K562 (cell line): Measurements from ENCODE around the gene NSUN6. TPM values are rescaled to one million over a fixed set of nuclear protein-coding genes. Genes with fewer than 3 reads are reported as not detected.

Experiments
- AFF1 ChIP-seq, 2 experiments: fragments of 450-650 bp; IDR thresholded peaks; 2 replicates each; pipeline ENCODE4 v1.6.1; 2018; ENCODE audit warnings: mild to moderate bottlenecking in 2 of 2, low read depth in 1 of 2; ENCODE audit not compliant: partially characterized antibody in 2 of 2
- ELF2 ChIP-seq: fragments of 250-450 bp; sonication (Bioruptor Pico); IDR thresholded peaks from 2 replicates; pipeline ENCODE4 v1.5.0; 2021; ENCODE audit warnings: mild to moderate bottlenecking
- ETV1 ChIP-seq: fragments of 450-650 bp; conservative IDR thresholded peaks from 2 replicates; pipeline ENCODE4 v1.6.1; 2016; ENCODE audit warnings: missing genetic modification characterization, control low read depth, low read depth, missing compliant biosample characterization
- HOMEZ ChIP-seq: fragments of 250-450 bp; sonication (Bioruptor Pico); IDR thresholded peaks from 2 replicates; pipeline ENCODE4 v1.4.0; 2020; ENCODE audit warnings: mild to moderate bottlenecking, moderate library complexity
- MAZ ChIP-seq, 2 experiments: fragments of 450-650 bp in 1 of 2; sonication (generic) in 1 of 2; formaldehyde crosslinking; IDR thresholded peaks in 1 of 2; conservative IDR thresholded peaks in 1 of 2; 2 replicates each; pipeline versions ENCODE4 v1.4.0 to v1.5.0; 2020; ENCODE audit warnings: mild to moderate bottlenecking in 1 of 2, missing genetic modification reagents in 1 of 2
- MEIS2 ChIP-seq: fragments of 450-650 bp; IDR thresholded peaks from 2 replicates; pipeline ENCODE4 v1.6.1; 2014; ENCODE audit warnings: mild to moderate bottlenecking; ENCODE audit not compliant: partially characterized antibody
- MLLT1 ChIP-seq, 2 experiments: fragments of 450-650 bp; IDR thresholded peaks; 2 replicates each; pipeline ENCODE4 v1.6.1; 2016
- NFE2 ChIP-seq: IDR thresholded peaks from 2 replicates; pipeline ENCODE4 v1.6.1; 2014; ENCODE audit warnings: antibody characterized with exemption, low read depth
- NKRF ChIP-seq: fragments of 450-650 bp; IDR thresholded peaks from 2 replicates; pipeline ENCODE4 v1.6.1; 2016; ENCODE audit warnings: borderline replicate concordance
- TBL1XR1 ChIP-seq, 2 experiments: IDR thresholded peaks; 2 replicates each; pipeline ENCODE4 v1.6.1; 2012; ENCODE audit warnings: improper control_type of control experiment in 2 of 2, low read length in 2 of 2, mild to moderate bottlenecking in 1 of 2
- TOE1 ChIP-seq, 2 experiments: fragments of 450-650 bp in 1 of 2; sonication (generic) in 1 of 2; formaldehyde crosslinking in 1 of 2; IDR thresholded peaks; 2 replicates each; pipeline versions ENCODE4 v1.7.1 to v1.8.0; 2016 to 2022; ENCODE audit warnings: borderline replicate concordance in 2 of 2, mild to moderate bottlenecking in 2 of 2, antibody characterized with exemption in 1 of 2, inconsistent platforms in 1 of 2, low read depth in 1 of 2, missing genetic modification reagents in 1 of 2, moderate library complexity in 1 of 2
- ZNF384 ChIP-seq: IDR thresholded peaks from 2 replicates; pipeline ENCODE4 v1.6.1; 2012; ENCODE audit warnings: low read depth, low read length, improper control_type of control experiment
- polyA plus RNA-seq, 8 experiments: library from polyadenylated mRNA; depleted of rRNA in 4 of 8; stranded (reverse) in 5 of 8; unstranded in 3 of 8; fragments of >200 nt; fragmentation: Nextera tagmentation in 2 of 8; fragmentation: Illumina TruSeq in 1 of 8; extraction: Ambion mirVana in 2 of 8; extraction: Trizol in 1 of 8; gene quantifications; 2 replicates each; pipeline versions ENCODE4 v1.2.1 to v1.2.3, GENCODE V29; 2011 to 2014; ENCODE audit warnings: inconsistent platforms in 1 of 8, missing spikeins in 1 of 8
- total RNA-seq, 7 experiments: library from RNA; depleted of rRNA in 6 of 7; stranded (reverse); fragments of >200 nt in 6 of 7; fragmentation: Illumina TruSeq in 2 of 7; extraction: Trizol in 2 of 7; gene quantifications; 2 replicates each; pipeline versions ENCODE4 v1.2.1 to v1.2.3, GENCODE V29; 2011 to 2021; ENCODE audit warnings: low replicate concordance in 1 of 7

Gene NSUN6
- total and polyA plus RNA-seq, 9 of the 15 experiments (the other 6 are each of a cell fraction or from before 2014, with no cell fraction given): 12.5 to 33.1 (median 24.2) TPM

DNA sequence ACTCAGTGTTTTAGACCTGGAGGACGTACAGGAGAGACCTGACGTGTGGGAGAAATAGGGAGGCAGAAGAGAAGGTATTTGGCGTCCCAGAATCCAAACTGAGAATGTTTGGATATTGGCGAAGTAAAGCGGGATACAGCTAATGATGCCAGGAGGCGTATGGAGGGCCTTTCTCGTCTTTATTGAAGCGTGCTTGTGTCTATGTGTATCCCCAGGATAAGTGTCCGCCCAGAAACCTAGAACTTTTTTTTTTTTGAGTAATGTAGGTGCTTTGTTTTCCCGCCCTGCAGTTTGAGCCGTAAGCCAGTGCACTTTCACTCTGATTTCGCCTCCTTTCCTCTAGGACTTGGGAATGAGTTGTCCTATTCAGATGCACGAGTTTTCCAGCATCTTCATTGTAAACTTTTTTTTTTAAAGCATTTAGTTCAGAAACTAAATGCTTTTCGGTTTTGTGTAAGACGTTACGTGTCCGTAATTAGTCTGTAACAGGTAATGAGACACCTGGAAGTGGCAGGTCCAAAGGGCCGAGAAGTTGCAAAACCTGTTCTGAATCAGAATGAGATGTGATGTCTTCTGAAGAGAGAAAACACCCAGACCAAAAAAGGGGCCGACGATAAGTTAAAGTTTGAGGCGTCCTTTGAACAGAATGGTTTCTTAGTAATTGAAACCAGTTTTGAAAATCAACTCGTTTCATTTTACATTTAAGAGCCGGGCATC lies 8.6 kb upstream of the NSUN6 start (continued):
- TF ChIP-seq ETV1 (tag): 0 out of 2 replicates have a peak, but pooled peaks have one; percentile 5
- no peak for TF ChIP-seq TBL1XR1 (IDR thresholded peaks at IDR 0.05; ENCODE audit: low read length in 2 of 2)
- no peak for TF ChIP-seq MAZ (CRISPR knock-in tag; conservative IDR thresholded peaks at IDR 0.05 in 1 of 2, IDR thresholded peaks at IDR 0.05 in 1 of 2)
- TF ChIP-seq MLLT1 (IDR thresholded peaks at IDR 0.05): peak in 1 of 2 experiments; percentile 57; a peak in 2 of 4 replicates
- no peak for TF ChIP-seq TOE1 (IDR thresholded peaks at IDR 0.05; ENCODE audit: borderline replicate concordance)
- TF ChIP-seq TOE1 (CRISPR knock-in tag; IDR thresholded peaks at IDR 0.05; ENCODE audit: borderline replicate concordance, low read depth): no peak
- TF ChIP-seq HOMEZ (CRISPR knock-in tag): no peak
- 0 out of 2 replicates have a peak, but pooled peaks have one; percentile 14 for TF ChIP-seq NKRF
- TF ChIP-seq ZNF384: peak; percentile 66
- TF ChIP-seq NFE2: no peak
- TF ChIP-seq ELF2: no peak
- TF ChIP-seq MEIS2: no peak
- peak in 1 of 2 experiments; percentile 23 for TF ChIP-seq AFF1 (IDR thresholded peaks at IDR 0.05; ENCODE audit: low read depth in 1 of 2, partially characterized antibody in 2 of 2)
